HG03097 (cell line): ENCODE data around the gene MBD4.

Source experiments
- ATAC-seq: cut with Tn5 transposase; IDR thresholded peaks from one replicate; pipeline ENCODE4 v1.9.1; 2021; ENCODE audit not compliant: unreplicated experiment, low FRiP score

MBD4 gene

DNA sequence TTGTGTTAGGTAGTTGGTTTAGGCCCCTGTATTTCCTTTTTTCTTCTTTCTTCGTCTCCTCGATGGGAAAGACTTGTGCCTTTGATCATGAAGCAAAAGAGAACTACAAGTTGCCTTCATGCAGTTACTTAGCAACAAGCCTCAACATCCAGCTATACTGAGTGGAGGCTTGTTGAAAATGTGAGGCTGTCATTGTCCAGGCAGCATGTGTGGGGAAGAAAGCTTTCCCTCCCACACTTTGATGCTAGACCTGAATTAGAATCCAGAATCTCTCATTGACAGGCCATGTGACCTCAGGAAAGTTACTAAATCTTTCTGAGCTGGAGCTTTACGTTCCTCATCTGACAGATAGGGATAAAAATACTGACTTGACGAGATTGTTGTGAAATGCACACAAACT is 24.0 kb upstream of the MBD4 start:
- ATAC-seq, result no peak

- ATAC-seq, result no peak
Measured at GRCh38 chr3:129463094-129463493, 23.3 kb upstream of the MBD4 start.

- ATAC-seq, result no peak
Measured at GRCh38 chr3:129462361-129462968, 22.7 kb upstream of the MBD4 start.

DNA sequence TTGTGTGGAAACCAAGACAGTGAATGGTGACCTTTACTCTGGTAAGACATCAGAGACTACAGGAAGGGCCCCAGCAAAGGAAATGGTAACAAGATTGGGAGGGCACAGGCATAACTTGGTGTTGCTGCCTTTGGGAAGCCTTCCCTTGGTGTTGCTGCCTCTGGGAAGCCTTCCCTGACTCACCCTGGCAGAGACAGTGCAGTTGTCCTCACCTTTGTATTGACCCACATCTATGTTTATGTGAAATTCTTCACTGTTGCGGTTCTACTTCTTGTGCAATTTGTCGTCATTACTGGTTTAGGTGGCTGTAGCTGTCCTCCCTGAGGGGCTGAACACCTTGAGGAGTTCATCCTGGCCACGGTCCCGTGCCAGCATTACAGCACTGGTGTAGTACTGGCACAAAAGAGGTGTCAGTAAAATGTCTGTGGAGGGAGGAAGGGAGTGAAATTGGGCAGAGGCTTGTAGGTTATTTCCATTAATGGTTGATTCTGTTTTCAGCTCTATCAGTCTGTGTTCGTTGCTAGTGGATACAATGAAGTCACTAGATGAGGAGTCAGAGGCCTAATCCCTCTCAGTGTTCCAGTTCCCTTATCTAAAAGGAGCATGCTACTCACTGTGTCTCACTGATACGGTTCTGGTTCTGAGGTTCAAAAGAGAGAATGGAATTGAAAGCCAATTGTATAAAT is 21.9 kb upstream of the MBD4 start:
- ATAC-seq, result peak; percentile 79

DNA sequence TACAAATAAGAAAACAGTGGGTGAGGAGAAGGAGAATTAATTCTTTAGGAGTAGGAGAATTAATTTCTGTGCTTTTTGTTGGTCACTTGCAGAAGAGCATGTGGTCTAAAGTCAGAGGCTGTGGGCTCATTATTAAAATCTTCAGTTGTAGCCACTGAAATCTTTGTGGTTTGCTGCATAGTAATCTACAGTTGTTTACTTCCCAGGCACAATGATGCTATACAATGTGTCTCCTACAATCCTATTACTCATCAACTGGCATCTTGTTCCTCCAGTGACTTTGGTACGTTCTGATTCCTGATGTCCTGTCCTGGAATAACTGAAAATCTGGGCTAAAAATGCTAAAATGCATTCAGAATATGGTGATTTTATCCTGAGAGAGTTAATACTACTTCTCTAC is 21.3 kb upstream of the MBD4 start:
- ATAC-seq, result peak; percentile 37

- ATAC-seq, result no peak
Measured at GRCh38 chr3:129460572-129460971, 20.8 kb upstream of the MBD4 start.

- no peak for ATAC-seq
Measured at GRCh38 chr3:129460155-129460554, 20.4 kb upstream of the MBD4 start.

DNA sequence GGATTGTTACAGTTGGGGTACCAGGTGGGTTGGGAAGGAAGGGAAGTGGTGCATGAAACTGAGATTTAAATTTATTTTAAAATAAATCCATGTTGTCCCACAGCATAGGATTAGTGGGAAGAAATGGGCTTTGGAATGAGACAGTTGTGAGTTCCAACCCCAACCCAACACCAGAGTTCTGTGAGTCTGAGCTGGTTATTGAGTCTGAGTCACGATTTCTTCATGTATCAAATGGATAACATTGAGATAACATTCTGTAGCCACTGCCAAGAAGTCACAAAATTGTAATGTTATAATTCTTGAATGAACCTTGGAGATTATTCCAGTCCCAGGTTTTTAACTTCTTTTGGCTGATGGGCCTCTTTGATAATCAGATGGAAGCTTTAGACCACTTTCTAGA is 14.0 kb upstream of the MBD4 start:
- ATAC-seq, result no peak

GRCh38 chr3:129449279-129450115 is 9.7 kb upstream of the MBD4 start:
- no peak for ATAC-seq

DNA sequence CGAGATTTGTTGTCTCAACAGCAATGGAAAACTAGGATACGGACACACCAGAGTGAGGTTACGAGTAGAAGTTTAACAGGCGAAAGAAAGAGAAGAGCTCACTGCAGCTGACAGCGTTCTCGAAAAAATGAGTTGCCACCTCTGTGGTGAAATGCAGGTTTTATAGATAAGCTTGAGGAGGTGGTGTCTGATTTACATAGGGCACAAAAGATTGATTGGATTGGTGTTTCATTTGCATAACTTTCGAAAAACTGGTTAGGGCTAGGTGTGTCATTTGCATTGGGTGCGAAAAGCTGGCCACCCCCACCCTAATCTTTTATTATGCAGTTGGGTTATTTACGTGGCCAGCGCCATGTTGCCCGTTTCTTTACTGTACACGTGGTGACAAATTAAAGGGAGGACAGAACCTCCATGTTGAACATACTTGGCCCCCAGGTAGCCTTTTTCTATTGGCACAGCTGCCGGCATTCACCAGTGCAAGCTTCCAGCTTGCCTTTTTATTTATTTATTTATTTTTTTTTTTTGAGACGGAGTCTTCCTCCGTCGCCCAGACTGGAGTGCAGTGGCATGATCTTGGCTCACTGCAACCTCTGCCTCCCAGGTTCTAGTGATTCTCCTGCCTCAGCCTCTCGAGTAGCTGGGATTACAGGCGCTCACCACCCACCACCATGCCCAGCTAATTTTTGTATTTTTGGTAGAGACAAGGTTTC is 8.6 kb upstream of the MBD4 start:
- no peak for ATAC-seq

DNA sequence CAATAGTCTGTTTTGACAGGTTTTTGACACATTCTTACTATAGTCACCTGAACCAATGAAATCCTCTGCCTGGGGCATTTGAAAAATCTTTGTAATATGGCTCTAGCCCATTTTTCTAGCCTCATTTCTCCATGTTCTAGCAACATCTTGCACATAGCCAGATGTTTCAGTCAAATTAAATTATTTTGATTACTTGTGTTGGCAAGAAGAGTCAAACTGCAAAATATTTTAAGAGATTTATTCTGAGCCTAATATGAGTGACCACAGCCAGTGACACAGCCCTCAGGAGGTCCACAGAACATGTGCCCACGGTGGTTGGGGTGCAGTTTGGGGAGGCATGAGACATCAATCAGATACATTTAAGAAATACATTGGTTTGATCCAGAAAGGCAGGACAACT is 7.2 kb upstream of the MBD4 start:
- no peak for ATAC-seq

DNA sequence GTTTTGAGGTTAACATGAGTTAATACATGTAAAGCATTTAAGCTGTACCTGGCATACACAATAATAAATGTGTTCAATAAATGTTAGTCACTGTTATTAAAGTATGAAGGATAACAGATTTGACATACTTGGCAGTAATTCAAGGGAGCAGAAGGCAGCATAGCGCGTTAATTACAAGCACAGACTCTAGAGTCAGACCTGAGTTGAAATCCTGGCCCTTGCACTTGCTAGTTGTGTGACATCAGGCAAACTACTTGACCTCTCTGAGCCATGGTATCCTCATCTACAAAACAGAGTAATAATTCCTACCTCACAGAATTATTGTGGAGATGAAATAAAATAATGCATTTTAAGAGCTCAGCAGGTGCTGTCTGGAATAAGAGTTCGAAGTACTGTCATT is 5.7 kb upstream of the MBD4 start:
- ATAC-seq, result no peak

DNA sequence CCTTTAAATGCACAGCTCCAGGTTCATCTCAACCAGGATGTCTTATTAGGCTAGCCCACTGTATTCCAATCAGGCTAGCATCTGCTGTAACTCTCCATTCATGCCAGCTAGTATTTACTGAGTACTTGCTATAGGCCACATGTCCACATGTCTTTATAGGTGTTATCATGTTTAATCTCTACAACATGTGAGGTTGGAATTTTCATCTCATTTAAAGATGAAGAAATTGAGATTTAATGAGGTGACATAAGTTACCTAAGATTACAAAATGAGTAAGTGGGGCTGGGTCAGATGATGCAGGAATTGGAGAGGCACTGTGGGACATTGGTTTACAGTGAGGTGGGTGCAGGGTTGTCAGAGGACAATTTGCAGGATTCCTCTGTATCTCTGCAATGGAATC is 3.2 kb upstream of the MBD4 start:
- ATAC-seq, result no peak

- no peak for ATAC-seq
Measured at GRCh38 chr3:129442486-129442885, 2.7 kb upstream of the MBD4 start.

GRCh38 chr3:129441782-129442181 is 2.0 kb upstream of the MBD4 start:
- ATAC-seq, result no peak

- ATAC-seq, result no peak
Measured at GRCh38 chr3:129441215-129441614, 1.5 kb upstream of the MBD4 start.

DNA sequence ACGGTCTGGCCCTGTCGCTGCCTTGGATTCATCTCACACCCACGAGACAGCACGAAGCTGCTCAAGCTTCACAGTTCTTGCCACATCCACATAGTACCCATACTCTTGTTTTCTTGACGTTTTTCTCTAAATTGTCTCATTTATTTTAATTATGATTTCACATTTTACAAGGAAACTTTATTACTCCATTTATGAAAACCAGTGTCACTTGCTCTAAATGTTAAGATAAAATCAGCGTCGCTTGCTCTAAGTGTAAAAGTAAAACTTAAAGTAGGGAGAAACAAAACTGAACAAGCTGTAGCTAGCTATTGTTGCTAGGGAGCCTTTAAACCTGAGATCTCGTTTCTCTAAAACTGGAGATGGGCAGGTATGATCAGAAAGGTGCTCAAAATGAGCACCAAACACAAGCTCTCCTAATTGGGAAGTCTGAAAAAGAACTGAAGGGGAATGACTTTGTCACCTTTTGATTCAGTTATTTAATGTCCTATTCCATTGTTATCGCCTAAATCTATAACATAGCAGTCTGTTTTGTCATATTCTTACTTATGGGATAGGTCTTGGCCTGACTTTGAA is 956 bp upstream of the MBD4 start:
- ATAC-seq, result no peak

DNA sequence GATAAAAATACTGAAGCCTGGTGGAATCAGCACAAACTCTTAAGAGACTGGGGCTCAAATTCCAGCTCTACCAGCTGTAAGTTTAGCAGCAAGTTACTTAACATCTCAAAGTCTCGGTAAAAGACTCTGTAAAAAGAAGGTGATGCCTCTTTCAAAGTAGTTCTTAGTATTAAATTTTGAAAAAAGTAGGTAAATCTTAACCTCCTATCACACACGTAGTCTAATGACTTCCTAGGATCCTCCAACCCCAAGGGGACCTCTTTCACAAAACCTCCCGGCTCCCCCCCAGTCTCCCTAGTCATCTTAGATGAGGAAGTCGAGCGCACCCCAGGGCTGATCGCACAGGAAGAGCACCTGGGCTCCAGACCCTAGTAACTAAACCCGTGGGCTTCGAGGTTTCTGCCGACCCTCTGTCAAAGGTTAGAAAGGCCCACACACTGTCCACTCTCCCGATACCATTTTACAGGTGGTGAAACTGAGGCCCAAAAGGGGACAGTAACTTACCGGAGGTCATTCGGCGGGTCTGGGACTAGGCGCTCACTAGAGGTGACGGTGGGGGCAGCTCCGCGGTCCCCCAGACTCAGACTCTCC is 427 bp downstream of the MBD4 start:
- ATAC-seq, result no peak

DNA sequence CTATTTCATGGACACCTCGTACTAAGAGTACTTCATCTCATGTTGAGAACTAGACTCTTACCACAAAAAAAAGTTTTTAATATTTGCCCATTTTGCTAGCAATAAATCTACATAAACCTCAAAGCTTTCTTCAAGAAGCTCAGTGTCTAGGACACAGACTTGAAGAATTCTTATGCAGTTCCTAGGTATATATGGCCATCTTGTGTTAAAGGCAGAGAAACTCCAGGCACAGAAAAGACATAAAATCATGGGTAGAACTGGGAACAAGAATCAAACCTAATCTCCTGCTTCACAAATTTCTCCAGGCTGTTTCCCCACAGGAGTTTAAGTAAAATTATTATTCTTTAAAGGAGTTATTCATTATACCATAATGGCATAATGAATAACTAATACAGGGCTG is 4.4 kb downstream of the MBD4 start:
- no peak for ATAC-seq

GRCh38 chr3:129434140-129434539 is 5.6 kb downstream of the MBD4 start:
- no peak for ATAC-seq
